GM19240 (cell line): Measurements from ENCODE around the gene SLC2A1.
"Not testable (repeated sequence)": the region's sequence is repeated elsewhere in the genome, so short reads cannot be mapped to it uniquely, and the experiment has no call there.

Experiments used
- DNase-seq: peaks from one replicate; pipeline ENCODE4 v3.0.0; 2011; ENCODE audit warnings: low spot score; ENCODE audit not compliant: insufficient read length

SLC2A1 gene

DNA sequence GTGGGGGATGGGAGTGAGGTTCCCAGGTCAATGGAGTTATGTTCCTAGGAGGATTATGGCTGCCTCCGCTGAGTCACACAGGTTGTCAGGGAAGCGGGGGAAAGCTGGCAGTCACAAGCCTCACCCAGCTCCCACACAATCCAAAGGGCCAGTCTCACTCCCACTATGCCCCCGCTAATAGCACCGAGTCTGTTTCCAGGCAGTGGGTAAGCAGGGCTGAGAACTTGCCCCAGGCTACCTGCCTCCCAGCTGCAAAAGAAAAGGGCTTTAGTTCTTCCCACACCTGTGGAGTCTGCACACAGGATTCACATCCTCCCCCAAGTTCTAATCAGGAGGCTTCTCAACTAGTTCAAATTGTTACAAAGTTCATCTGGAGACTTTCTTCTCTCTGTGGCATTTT is 58.7 kb downstream of the SLC2A1 start:
- not testable (repeated sequence) for DNase-seq

DNA sequence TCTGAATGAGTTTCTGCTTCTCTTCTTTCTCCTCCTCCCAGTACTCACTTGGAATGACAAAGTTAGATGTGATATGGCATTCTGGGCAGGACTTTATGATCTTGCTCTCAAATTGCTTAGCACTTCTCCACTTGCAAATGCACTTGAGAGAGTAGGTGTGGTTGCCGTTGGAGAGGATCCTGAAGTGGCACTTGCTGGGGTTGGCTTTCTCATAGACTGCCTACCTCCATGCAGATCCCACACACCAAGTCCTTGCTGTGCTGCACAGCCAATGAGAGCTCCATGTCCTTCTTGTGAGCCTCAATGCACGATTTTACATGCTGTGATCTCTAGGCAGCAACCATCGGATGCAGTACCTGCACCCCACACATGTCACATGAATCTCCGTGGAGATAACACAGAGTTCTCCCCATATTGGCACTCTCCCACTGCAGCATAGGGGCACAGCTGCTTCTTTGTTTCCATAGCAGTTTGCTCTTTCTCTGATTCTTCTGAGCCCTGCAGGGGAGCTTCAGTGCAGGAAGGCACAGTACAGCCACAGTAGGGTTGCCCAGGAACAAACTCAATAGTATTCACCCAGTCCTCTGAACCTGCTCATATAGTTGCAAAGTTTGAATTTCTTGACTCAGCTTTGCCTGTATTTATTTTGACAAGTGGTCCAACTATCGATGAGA is 67.1 kb downstream of the SLC2A1 start:
- no peak for DNase-seq

DNA sequence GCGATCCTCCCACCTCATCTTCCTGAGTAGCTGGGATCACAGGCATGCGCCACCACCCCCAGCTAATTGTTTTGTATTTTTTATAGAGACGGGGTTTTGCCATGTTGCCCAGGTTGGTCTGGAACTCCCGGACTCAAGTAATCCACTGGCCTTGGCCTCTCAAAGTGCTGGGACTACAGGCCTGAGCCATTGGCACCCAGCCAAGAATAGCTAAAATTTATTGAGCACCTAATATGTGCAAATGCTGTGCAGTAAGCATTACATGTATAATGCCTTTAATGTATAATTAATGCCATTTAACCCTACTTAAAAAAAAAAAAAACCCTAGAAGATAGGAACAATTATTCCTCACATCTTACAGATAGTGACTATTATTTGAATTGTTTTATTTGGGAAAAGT is 69.4 kb downstream of the SLC2A1 start:
- no peak for DNase-seq

DNA sequence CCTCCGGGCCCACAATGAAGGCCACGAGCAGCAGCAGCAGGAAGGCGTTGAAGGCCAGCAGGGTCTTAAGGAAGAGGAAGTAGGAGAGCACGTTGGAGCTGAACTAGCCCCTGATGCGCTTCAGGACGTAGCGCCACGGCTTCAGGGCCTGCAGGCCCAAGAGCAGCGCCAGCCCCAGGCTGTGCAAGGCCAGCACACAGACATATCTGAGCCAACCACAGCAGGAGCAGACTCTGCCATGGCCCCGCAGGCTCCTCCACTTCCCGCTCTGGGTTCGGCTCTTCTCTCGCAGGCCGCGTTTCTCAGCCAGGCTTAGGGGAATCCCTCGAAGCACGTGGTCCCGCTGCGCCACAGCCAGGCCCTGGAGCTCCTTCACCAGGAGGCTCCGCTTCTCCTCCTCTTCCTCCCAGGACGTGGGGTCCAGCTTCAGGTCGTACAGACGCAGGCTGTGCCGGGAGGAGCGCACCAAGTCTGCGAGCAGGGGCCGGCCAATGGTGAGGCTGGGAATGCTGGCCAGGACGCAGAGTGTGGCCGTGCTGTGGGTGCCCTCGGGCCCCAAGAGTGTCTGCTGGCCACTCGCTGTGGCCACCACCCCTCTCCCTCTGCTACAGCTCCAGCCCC is 70.5 kb downstream of the SLC2A1 start:
- DNase-seq, result no peak

DNA sequence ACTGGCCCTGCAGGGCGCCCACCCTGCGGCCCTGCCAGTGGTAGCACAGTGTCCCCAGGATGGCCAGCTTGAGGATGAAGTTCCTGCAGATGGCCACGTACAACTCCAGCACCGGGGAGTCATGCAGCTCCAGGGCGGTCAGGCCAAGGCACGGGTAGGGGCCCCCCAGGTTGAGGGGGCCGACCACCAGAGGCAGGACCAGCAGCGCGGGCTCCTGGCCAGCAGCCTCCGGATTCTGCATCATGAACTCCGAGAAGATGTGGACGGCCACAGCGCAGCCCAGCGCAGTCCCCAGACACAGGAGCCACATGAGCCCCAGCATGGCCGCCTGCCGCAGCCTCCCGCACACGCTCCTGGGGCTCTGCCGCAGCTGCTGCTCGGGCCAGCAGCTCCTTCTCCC is 71.3 kb downstream of the SLC2A1 start:
- no peak for DNase-seq

DNA sequence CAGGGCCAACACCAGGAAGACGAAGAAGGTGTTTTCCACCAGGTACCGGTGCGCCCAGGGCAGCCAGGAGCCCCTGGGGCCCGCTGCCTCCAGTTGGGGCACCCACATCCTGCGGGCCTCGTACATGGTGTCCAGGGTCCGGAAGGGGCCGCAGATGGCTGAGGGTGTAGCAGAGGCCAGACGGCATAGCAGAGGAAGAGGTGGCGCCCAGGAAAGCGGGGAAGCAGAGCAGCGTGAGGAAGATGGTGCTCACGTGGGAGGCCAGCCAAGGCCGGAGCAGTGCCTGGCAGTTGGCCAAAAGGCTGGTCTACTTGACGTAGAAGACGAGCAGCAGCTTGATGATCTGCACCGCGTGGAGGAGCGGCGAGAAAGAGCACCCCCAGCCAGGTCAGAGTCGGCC is 71.9 kb downstream of the SLC2A1 start:
- DNase-seq, result no peak

DNA sequence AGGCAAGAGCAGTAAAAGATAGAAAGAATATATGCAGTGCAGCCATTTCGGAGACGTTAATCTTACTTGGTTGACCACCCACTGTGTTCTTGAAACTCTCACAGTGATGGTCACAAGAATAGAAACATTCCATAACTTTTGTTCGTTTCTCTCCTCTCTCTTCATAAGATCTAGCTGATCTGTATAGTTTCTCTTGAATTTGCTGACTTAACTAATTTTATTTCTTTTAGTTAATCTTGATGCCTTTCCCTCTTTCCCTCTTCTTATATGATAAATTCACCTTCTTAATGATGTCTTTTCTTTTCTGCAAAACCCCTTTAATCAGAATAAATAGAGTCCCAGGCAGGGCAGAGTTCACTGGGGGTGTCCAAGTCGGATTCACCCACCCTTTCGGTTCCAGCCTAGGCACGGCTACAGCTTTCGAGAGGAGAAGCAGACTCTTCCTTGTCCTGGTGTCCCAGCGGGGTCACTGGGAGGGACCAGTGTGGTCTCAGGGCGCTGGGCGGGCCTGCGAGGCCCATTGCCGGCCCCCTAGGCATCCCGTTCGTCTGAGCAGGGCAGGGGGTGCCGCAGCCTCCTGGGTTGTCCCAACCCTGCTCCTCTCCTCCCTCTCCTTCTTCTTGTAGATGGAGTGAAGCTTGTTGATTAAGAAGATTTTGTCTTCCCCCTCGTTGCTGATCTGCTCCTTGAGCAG is 72.5 kb downstream of the SLC2A1 start:
- no peak for DNase-seq

DNA sequence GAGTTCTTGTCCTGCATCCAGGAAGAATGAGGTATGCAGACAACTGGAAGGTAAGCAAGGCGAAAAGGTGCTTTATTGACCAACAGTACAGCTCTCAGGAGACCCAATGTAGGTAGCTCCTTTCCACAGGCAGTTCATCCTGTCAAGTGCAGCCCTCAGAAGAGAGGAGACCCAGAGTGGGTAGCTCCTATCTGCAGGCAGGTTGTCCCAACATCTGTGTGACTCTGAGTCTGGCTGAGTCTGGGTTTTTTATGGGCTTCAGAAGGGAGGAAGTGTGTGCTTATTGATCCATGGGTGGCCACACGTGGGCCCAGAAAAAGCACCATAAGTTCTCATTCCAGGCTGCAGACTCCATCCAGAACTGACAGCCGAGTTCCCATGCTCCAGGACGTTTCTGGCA is 78.3 kb downstream of the SLC2A1 start:
- no peak for DNase-seq

DNA sequence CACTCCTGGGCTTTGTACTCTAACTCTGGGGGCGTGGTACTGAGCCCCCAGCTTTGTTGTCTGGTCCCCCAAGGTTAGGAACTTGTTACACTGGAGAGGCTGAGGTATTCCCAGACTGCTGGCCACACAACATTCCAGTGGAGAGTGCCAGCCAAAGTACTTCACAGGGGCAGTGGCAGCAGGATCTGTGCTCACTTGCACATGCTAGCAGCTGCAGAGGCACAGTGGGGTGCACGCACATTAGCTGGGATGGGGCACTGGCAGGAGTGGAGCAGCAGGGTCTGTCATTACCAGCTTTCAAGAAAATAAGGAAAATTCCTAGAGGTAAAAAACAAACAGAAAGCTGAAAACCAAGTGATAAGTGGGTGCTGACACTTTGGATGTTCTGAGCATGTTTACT is 81.3 kb downstream of the SLC2A1 start:
- DNase-seq, result no peak

DNA sequence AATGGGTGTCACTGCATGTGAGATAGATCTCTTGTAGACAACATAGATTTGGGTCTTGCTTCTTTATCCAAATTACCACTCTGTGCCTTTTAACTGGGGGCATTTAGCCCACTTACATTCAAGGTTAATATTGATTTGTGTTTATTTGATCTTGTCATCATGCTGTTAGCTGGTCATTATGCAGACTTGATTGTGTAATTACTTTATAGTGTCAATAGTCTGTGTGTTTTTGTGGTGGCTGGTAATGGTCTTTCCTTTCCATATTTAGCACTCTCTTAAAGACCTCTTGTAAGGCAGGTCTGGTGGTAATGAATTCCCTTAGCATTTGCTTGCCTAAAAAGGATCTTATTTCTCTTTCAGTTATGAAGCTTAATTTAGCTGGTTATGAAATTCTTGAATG is 82.7 kb downstream of the SLC2A1 start:
- DNase-seq, result no peak
